Calu3 (cell line): Measurements from ENCODE around the gene GNG12. TPM values are rescaled to one million over a fixed set of nuclear protein-coding genes. Genes with fewer than 3 reads are reported as not detected.

ENCODE experiments used
- BruUV-seq: library from RNA; stranded (reverse); fragments of 400-500 nt; replicated peaks from 2 replicates; lab custom pipeline; 2021; lab: Mats Ljungman, UMichigan
- CTCF ChIA-PET: fragments of 300-600 bp; sonication (Branson Sonifier 250); formaldehyde crosslinking; loops from one replicate; lab custom pipeline; 2022; ENCODE audit warnings: antibody characterized with exemption; lab: Charles Lee
- DNase-seq: peaks from one replicate; pipeline ENCODE4 v3.0.0; 2022
- H3K27ac Mint-ChIP-seq: one replicate; pipeline ENCODE4 v1.8.0; 2022; ENCODE audit warnings: mixed read lengths; ENCODE audit not compliant: unreplicated experiment
- H3K27me3 Mint-ChIP-seq: one replicate; pipeline ENCODE4 v1.8.0; 2022; ENCODE audit warnings: mixed read lengths; ENCODE audit not compliant: unreplicated experiment
- H3K36me3 Mint-ChIP-seq: one replicate; pipeline ENCODE4 v1.8.0; 2022; ENCODE audit warnings: mild to moderate bottlenecking, moderate library complexity, mixed read lengths; ENCODE audit not compliant: insufficient read depth, unreplicated experiment
- H3K4me1 Mint-ChIP-seq: one replicate; pipeline ENCODE4 v1.8.0; 2022; ENCODE audit warnings: mild to moderate bottlenecking, low read depth, mixed read lengths; ENCODE audit not compliant: unreplicated experiment
- H3K4me3 Mint-ChIP-seq: one replicate; pipeline ENCODE4 v1.8.0; 2022; ENCODE audit warnings: mild to moderate bottlenecking, low read depth, moderate library complexity, mixed read lengths; ENCODE audit not compliant: unreplicated experiment
- H3K9me3 Mint-ChIP-seq: one replicate; pipeline ENCODE4 v1.8.0; 2022; ENCODE audit warnings: low read depth, mixed read lengths; ENCODE audit not compliant: unreplicated experiment
- intact Hi-C: fragments of 100-400 bp; cut with micrococcal nuclease; formaldehyde crosslinking; loops from one replicate; pipeline ENCODE4 v1.10.0; 2022; ENCODE audit not compliant: unreplicated experiment
- total RNA-seq: library from RNA; stranded (reverse); gene quantifications from 2 replicates; pipeline ENCODE4 v1.2.3, GENCODE V29; 2022
- TF ChIP-seq, protein P1 (sequence below): fragments of 200-600 bp; IDR thresholded peaks from one replicate; pipeline ENCODE4 v1.8.0; 2022; ENCODE audit warnings: antibody characterized with exemption; ENCODE audit not compliant: unreplicated experiment

GNG12 gene
- total RNA-seq, 1 experiment from 2014 or later = 85.6 TPM

DNA sequence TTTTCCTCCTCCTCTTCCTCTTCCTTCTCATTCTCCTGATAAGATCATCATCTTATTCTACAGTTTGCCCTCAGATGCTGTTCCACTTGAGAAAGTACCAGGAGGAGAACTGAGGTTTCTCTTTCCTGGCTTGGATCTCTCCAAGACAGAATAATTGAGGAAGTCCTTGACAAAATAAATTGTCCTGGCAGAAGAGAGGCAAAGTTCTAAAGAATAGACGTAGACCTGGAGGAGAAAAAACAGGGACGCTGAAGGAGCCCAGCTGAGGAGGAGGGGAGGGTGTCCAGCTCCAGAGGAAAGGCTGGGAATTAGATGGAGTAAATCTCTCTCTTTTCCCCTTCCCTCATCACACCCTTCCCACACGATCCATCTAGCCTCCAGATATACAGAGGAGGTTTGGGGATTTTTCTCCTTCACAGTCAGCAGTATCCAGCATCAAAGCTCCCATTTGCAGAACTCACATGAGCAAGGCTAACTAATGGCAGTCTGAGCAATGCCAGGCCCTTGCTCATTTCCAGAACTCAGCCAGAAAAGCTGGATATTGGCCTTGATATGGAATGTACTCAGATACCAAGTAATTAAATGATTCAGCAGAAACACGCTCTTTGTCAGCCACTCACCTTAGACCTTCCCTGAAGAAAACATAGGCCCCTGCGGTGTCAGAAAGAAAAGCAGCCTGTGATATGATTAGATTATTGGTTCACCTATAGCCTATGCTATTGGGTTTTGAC is 5.1 kb upstream of the GNG12 start:
- TF ChIP-seq, protein P1, sequence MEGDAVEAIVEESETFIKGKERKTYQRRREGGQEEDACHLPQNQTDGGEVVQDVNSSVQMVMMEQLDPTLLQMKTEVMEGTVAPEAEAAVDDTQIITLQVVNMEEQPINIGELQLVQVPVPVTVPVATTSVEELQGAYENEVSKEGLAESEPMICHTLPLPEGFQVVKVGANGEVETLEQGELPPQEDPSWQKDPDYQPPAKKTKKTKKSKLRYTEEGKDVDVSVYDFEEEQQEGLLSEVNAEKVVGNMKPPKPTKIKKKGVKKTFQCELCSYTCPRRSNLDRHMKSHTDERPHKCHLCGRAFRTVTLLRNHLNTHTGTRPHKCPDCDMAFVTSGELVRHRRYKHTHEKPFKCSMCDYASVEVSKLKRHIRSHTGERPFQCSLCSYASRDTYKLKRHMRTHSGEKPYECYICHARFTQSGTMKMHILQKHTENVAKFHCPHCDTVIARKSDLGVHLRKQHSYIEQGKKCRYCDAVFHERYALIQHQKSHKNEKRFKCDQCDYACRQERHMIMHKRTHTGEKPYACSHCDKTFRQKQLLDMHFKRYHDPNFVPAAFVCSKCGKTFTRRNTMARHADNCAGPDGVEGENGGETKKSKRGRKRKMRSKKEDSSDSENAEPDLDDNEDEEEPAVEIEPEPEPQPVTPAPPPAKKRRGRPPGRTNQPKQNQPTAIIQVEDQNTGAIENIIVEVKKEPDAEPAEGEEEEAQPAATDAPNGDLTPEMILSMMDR = no peak
- Mint-ChIP-seq H3K4me1 (peaks cover 30% of the 10 kb centered on the region), H3K36me3 (peaks cover 8% of the 10 kb centered on the region), H3K27ac (no peak overlapping the region), H3K27me3 (no peaks in the 10 kb centered on the region), H3K9me3 (no peaks in the 10 kb centered on the region), H3K4me3 (no peak overlapping the region)
- intact Hi-C loops = loop anchor here (2.0 kb wide), 1 partner anchor 72 kb away; no protein-coding TSS in a partner anchor
- CTCF ChIA-PET = interaction anchor here (0.6 to 1.7 kb wide), 6 partner anchors 12 to 212 kb away, joined by 3 to 4 read pairs (median 3); partner anchors contain the start of gene DIRAS3
- BruUV-seq = no TSS peak
- DNase-seq = no peak

DNA sequence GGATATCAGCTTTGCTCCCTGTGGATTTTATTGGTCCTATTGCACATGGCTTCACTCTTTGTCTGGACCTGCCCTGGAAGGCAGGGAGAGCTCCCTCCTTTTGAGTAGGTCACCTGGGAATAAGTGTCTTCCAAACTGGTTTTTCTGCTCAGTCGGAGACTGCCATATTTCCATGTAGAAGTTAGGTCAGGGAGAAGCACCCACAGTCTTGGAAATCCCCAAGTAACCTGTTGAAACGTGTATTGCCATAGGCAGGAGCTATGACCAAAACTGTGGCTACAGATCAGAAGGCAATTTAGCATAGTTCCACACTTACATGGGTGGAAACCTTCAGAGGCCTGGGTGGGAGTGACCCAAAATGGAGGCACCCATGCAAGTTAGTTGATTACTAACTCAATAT is 3.5 kb upstream of the GNG12 start:
- CTCF ChIA-PET = interaction anchor here (0.6 kb wide), 1 partner anchor 19 kb away, joined by 3 read pairs; no protein-coding TSS in a partner anchor

DNA sequence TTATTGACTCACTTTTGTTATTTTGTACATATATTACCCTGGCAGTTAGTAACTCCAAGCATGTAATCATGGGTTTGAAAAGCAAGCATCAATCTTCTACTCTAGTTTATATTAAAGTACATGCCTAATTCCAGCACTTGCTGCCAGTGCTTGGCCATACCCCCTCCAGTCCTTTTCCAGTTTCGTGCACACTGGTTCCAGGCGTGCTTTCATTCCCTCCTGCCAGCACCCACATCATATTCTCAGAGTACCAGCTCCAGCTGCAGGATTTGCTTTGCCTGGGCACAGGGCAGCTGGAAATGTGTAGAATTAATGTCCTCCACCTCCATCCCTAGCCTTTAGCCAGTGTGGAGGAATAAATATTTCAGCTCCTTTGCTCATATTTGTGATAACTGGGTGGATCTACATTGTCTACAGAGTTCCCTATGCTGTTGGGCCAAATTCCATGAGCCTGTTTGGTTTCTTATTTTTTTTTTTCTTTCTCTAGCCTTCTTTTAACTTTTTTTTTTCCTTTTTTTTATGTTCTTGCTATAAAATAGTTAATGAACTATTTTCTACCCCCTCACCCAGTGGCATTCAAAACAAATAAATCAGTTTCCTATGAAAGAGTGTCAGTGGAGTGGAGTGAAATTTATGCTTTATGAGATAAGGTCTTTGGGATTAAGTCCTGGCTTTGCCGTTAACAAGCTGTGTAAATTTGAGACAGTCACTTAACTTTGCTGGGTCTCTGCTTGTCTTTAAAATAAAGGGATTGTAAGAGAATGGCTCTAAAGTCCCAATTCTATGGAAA is 2.6 kb upstream of the GNG12 start:
- Mint-ChIP-seq H3K36me3 (peaks cover 31% of the 10 kb centered on the region), H3K4me1 (peaks cover 30% of the 10 kb centered on the region), H3K27ac (no peak overlapping the region), H3K4me3 (no peak overlapping the region), H3K9me3 (no peaks in the 10 kb centered on the region), H3K27me3 (no peaks in the 10 kb centered on the region)
- no peak for DNase-seq
- CTCF ChIA-PET = interaction anchor here (0.7 kb wide), 1 partner anchor 210 kb away, joined by 3 read pairs; no protein-coding TSS in a partner anchor
- no TSS peak for BruUV-seq
- intact Hi-C loops = no loop called here
- TF ChIP-seq, protein P1 = no peak

More for the DNA sequence above, 3.5 kb upstream of the GNG12 start:
- TF ChIP-seq, protein P1 = no peak
- Mint-ChIP-seq H3K9me3 (no peaks in the 10 kb centered on the region), H3K27ac (no peak overlapping the region), H3K36me3 (peaks cover 24% of the 10 kb centered on the region), H3K4me1 (peaks cover 30% of the 10 kb centered on the region), H3K27me3 (no peaks in the 10 kb centered on the region), H3K4me3 (no peak overlapping the region)
- intact Hi-C loops = no loop called here
- DNase-seq = no peak
- no TSS peak for BruUV-seq

DNA sequence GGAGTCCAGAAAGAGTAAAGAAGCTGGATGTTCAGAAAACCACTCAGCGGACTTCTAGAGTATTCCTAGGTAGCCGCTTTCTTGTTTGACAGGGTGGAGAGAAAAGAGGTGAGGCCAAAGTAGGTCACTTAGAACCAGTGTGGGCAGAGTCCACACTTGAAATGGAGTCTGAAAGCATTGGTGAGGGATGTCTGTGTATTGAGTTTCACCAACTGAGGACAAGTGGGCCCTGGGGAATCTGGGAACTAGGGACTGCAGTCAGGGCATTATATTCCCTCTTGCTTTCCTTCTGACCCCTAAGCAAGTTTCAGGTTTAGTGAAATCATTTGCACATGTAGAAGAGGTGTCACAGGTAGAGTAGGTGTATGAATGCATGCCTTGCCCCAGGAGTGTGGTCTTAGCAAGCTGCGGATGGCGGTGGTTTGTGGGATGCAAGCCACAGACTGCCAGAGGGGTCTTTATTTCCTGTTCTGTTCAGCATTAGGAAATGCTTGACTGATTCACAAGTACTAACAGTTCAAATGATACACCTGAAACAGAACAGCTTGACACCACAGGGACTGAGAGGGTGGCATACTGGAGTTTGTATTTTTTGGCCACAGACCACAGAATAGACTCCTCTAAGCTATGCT is 1.1 kb upstream of the GNG12 start:
- Mint-ChIP-seq H3K9me3 (no peaks in the 10 kb centered on the region), H3K4me3 (peak overlapping the region; percentile 95), H3K4me1 (peaks cover 21% of the 10 kb centered on the region), H3K27me3 (no peaks in the 10 kb centered on the region), H3K36me3 (peaks cover 31% of the 10 kb centered on the region), H3K27ac (no peak overlapping the region)
- BruUV-seq = TSS peak; percentile 18
- no peak for DNase-seq
- CTCF ChIA-PET = no interaction called here
- TF ChIP-seq, protein P1 = no peak
- intact Hi-C loops = loop anchor here (5.0 kb wide), 1 partner anchor 302 kb away; no protein-coding TSS in a partner anchor
